HG03064 (cell line): ENCODE results near the gene CARMIL1.
"Not testable (repeated sequence)": the region's sequence is repeated elsewhere in the genome, so short reads cannot be mapped to it uniquely, and the experiment has no call there.

ENCODE experiments used
- ATAC-seq: cut with Tn5 transposase; IDR thresholded peaks from one replicate; pipeline ENCODE4 v1.9.1; 2021; ENCODE audit warnings: low read depth; ENCODE audit not compliant: unreplicated experiment

Gene CARMIL1

GRCh38 chr6:25431306-25431974, 152.3 kb downstream of the CARMIL1 start:
- ATAC-seq, result no peak

GRCh38 chr6:25431975-25432307, 152.8 kb downstream of the CARMIL1 start:
- no peak for ATAC-seq

- no peak for ATAC-seq
Observed at GRCh38 chr6:25434921-25435320, 155.7 kb downstream of the CARMIL1 start.

- ATAC-seq, result no peak
Observed at GRCh38 chr6:25435416-25435985, 156.3 kb downstream of the CARMIL1 start.

GRCh38 chr6:25436760-25437159, 157.6 kb downstream of the CARMIL1 start:
- no peak for ATAC-seq

- ATAC-seq, result no peak
Observed at GRCh38 chr6:25439368-25439767, 160.2 kb downstream of the CARMIL1 start.

- ATAC-seq, result no peak
Observed at GRCh38 chr6:25441663-25442270, 162.6 kb downstream of the CARMIL1 start.

GRCh38 chr6:25442898-25443297, 163.7 kb downstream of the CARMIL1 start:
- no peak for ATAC-seq

GRCh38 chr6:25444521-25444920, 165.3 kb downstream of the CARMIL1 start:
- not testable (repeated sequence) for ATAC-seq

GRCh38 chr6:25446830-25447569, 167.8 kb downstream of the CARMIL1 start:
- no peak for ATAC-seq

- ATAC-seq, result no peak
Observed at GRCh38 chr6:25447570-25447929, 168.4 kb downstream of the CARMIL1 start.

GRCh38 chr6:25448965-25449538, 169.9 kb downstream of the CARMIL1 start:
- ATAC-seq, result no peak

- ATAC-seq, result no peak
Observed at GRCh38 chr6:25449774-25450173, 170.6 kb downstream of the CARMIL1 start.

- no peak for ATAC-seq
Observed at GRCh38 chr6:25450469-25451198, 171.5 kb downstream of the CARMIL1 start.

- no peak for ATAC-seq
Observed at GRCh38 chr6:25452031-25452430, 172.9 kb downstream of the CARMIL1 start.

- no peak for ATAC-seq
Observed at GRCh38 chr6:25453288-25453687, 174.1 kb downstream of the CARMIL1 start.

- ATAC-seq, result no peak
Observed at GRCh38 chr6:25454136-25454535, 175.0 kb downstream of the CARMIL1 start.

- ATAC-seq, result no peak
Observed at GRCh38 chr6:25456249-25457040, 177.3 kb downstream of the CARMIL1 start.

- no peak for ATAC-seq
Observed at GRCh38 chr6:25457516-25457915, 178.3 kb downstream of the CARMIL1 start.

GRCh38 chr6:25458485-25458884, 179.3 kb downstream of the CARMIL1 start:
- no peak for ATAC-seq
